SU-DHL-6 (cell line): ENCODE data around the gene ME3.
"Not testable (repeated sequence)": the region's sequence is repeated elsewhere in the genome, so short reads cannot be mapped to it uniquely, and the experiment has no call there.

Experiments
- H2AFZ ChIP-seq: fragments of 200-600 bp; sonication (generic); 2 replicates; pipeline ENCODE4 v1.6.1; 2014; ENCODE audit warnings: low read depth, mild to moderate bottlenecking, moderate library complexity, mixed read lengths, antibody characterized with exemption, low read length; ENCODE audit not compliant: severe bottlenecking
- H3F3A ChIP-seq: fragments of 200-600 bp; shearing (Covaris generic); 2 replicates; pipeline ENCODE4 v1.6.0; 2016; ENCODE audit warnings: antibody characterized with exemption, mild to moderate bottlenecking; ENCODE audit not compliant: insufficient read depth
- H3K27ac ChIP-seq: fragments of 200-600 bp; sonication (generic); 2 replicates; pipeline ENCODE4 v1.5.1; 2016; ENCODE audit warnings: low read depth, mild to moderate bottlenecking, low read length, moderate library complexity, mixed read lengths
- H3K27me3 ChIP-seq: fragments of 200-600 bp; sonication (generic), shearing (Covaris generic); 2 replicates; pipeline ENCODE4 v1.6.0; 2014; ENCODE audit warnings: mild to moderate bottlenecking, low read length
- H3K36me3 ChIP-seq: fragments of 200-600 bp; sonication (generic); 2 replicates; pipeline ENCODE4 v1.6.1; 2014; ENCODE audit warnings: mild to moderate bottlenecking, low read length, mixed read lengths
- H3K4me2 ChIP-seq: fragments of 300-600, 200-600 bp; shearing (Covaris generic), sonication (generic); 2 replicates; pipeline ENCODE4 v1.6.0; 2014; ENCODE audit warnings: low read length, low read depth, mild to moderate bottlenecking; ENCODE audit not compliant: poor library complexity, severe bottlenecking
- H3K4me3 ChIP-seq: fragments of 200-600 bp; sonication (generic); 2 replicates; pipeline ENCODE4 v1.5.1; 2014; ENCODE audit warnings: antibody characterized with exemption, low read length, mild to moderate bottlenecking, mixed read lengths; ENCODE audit not compliant: insufficient read depth, poor library complexity, severe bottlenecking
- H3K79me2 ChIP-seq: fragments of 200-600 bp; sonication (generic); 2 replicates; pipeline ENCODE4 v1.6.1; 2014; ENCODE audit warnings: mild to moderate bottlenecking, low read length, moderate library complexity; ENCODE audit not compliant: insufficient read depth
- H3K9ac ChIP-seq: fragments of 200-600 bp; sonication (generic); 2 replicates; pipeline ENCODE4 v1.7.0; 2014; ENCODE audit warnings: mild to moderate bottlenecking, low read length
- H3K9me2 ChIP-seq: fragments of 200-600 bp; sonication (generic); replicated peaks from 2 replicates; pipeline ENCODE4 v1.6.1; 2014; ENCODE audit warnings: low read length; ENCODE audit not compliant: insufficient read depth
- H3K9me3 ChIP-seq: fragments of 200-600 bp; sonication (generic); 2 replicates; pipeline ENCODE4 v1.6.1; 2014; ENCODE audit warnings: low read length, mixed read lengths; ENCODE audit not compliant: insufficient read depth
- H4K20me1 ChIP-seq: fragments of 200-600 bp; sonication (generic); 2 replicates; pipeline ENCODE4 v1.6.1; 2014; ENCODE audit warnings: low read depth, mild to moderate bottlenecking, antibody characterized with exemption, low read length, moderate library complexity, mixed read lengths
- EZH2phosphoT487 ChIP-seq: fragments of 200-600 bp; sonication (generic), shearing (Covaris generic); conservative IDR thresholded peaks from 2 replicates; pipeline ENCODE4 v1.6.1; 2018; ENCODE audit warnings: mild to moderate bottlenecking, antibody characterized with exemption, low read length, moderate library complexity, mixed read lengths
- TF ChIP-seq, protein P1 (sequence below): fragments of 200-600 bp; sonication (generic); IDR thresholded peaks from one replicate; pipeline ENCODE4 v1.5.1; 2017; ENCODE audit warnings: antibody characterized with exemption, mild to moderate bottlenecking, low read length, moderate library complexity; ENCODE audit not compliant: insufficient read depth, poor library complexity, severe bottlenecking

ME3 gene

DNA sequence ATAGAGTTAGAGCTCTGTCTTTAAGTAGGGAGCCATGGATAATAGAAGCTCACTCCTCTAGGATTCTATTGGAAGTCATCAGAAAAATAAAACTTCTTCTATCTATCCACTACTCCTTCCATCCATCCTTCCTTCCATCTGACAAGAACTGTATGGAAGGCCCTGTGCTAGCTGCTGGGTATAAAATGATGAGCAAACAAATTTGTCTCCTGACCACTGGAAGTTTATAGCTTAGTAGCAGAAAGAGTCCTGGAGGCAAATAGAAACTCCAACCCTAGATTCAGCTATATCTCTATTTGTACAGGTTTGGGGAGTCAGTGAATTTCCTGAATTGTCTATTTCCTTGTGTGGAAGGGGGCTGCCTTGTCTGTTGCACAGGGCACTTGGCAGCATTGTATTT lies 136.6 kb downstream of the ME3 start:
- Histone ChIP-seq H3K27me3 (0 out of 2 replicates have a peak, but pooled peaks cover 3% of the 10 kb centered on the region), H3K27ac (no peak overlapping the region), H3K4me2 (no peak overlapping the region), H3K79me2 (no peaks in the 10 kb centered on the region), H4K20me1 (no peaks in the 10 kb centered on the region), H3K9ac (no peak overlapping the region), H2AFZ (no peak overlapping the region), H3K4me3 (no peak overlapping the region), H3F3A (no peaks in the 10 kb centered on the region), H3K36me3 (no peaks in the 10 kb centered on the region), H3K9me3 (no peaks in the 10 kb centered on the region), H3K9me2 (no peaks in the 10 kb centered on the region; the same call in 1 of the 2 replicates)
- TF ChIP-seq, protein P1, sequence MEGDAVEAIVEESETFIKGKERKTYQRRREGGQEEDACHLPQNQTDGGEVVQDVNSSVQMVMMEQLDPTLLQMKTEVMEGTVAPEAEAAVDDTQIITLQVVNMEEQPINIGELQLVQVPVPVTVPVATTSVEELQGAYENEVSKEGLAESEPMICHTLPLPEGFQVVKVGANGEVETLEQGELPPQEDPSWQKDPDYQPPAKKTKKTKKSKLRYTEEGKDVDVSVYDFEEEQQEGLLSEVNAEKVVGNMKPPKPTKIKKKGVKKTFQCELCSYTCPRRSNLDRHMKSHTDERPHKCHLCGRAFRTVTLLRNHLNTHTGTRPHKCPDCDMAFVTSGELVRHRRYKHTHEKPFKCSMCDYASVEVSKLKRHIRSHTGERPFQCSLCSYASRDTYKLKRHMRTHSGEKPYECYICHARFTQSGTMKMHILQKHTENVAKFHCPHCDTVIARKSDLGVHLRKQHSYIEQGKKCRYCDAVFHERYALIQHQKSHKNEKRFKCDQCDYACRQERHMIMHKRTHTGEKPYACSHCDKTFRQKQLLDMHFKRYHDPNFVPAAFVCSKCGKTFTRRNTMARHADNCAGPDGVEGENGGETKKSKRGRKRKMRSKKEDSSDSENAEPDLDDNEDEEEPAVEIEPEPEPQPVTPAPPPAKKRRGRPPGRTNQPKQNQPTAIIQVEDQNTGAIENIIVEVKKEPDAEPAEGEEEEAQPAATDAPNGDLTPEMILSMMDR, result no peak
- no peak for TF ChIP-seq EZH2phosphoT487

DNA sequence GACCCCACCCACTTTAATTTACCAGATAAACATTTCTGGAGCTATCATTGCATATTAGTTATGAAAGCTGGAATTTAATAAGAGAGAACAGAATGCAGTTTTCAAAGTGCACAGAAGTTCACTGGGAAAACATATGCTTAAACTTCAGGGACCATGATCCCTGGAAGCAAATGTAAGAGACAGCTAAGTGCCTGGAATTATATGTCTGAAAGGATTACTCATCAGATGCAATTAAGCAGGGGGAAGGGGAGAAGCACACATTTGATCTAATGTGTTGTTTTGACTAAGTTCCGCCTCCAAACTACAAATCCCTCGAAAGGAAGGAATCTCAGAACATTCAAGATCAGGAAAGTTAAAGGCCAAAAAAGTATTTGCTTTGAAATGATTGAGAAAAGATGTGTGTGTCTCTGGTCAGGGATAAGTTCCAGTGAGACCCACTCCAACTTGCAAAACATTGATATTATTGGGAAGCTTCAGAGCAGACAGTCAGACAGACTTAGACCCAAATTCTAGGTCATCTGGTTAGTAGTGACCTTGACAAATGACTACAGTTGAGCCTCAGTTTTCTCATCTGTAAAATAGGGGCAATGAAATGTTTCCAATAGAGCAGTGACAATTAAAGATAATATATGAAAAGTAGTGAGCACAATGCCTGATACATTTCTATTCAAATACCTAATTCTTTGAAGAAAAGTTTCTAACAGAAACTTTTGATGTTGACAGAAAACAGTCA lies 147.6 kb downstream of the ME3 start:
- no peaks in the 10 kb centered on the region for H3K79me2 ChIP-seq
- no peak overlapping the region for H3K9ac ChIP-seq
- H3K9me2 ChIP-seq, result no peaks in the 10 kb centered on the region
- no peaks in the 10 kb centered on the region for H3K36me3 ChIP-seq
- TF ChIP-seq, protein P1, result no peak
- no peak for TF ChIP-seq EZH2phosphoT487
- H3K4me2 ChIP-seq, result no peak overlapping the region
- no peak overlapping the region for H2AFZ ChIP-seq
- H3F3A ChIP-seq, result no peaks in the 10 kb centered on the region
- H3K9me3 ChIP-seq, result 0 out of 2 replicates have a peak, but pooled peaks cover 3% of the 10 kb centered on the region
- H3K4me3 ChIP-seq, result no peak overlapping the region
- H4K20me1 ChIP-seq, result no peaks in the 10 kb centered on the region
- H3K27ac ChIP-seq, result no peak overlapping the region
- H3K27me3 ChIP-seq, result no peaks in the 10 kb centered on the region

DNA sequence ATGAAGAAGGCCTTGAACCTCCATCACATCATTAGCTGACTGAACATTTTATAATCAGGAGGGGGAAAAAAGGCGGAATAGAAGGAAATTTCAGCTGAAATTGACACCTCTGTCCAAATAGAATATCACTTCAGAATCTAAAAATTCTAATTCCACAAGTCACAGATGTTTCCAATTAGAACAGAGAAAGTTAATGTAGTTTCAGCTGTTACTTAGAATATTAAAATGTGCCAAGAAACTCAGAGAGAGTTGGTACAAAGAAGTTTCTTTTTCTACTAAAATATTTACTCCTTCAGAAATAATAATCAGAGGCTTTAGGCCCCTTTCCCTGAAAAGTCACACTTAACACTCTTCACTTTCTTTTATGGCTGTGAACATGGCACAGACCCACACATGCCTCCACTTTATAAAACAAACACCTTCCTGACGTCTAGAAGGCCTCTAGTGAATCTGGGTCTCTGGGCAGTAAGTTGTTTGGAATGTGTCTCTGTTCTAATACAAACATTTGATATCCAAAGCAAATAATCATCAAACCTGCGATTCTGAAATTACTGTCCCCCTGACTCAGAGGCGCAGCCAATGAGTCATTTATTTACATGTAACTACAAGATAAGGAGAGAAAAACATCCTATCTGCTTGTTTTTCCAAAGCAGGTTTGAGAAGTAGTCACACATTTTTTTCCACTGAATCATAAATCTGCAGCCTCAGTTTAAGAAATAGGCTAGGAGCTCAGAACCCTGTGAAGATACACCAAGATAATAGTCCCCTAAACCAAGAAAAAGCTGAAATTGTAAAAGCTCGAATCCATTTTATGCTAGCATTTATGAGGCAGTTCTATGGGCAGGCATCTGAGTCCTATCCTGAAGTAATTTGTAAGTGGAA lies 148.4 kb downstream of the ME3 start:
- Histone ChIP-seq H3K27ac (no peak overlapping the region), H3K9ac (no peak overlapping the region)

DNA sequence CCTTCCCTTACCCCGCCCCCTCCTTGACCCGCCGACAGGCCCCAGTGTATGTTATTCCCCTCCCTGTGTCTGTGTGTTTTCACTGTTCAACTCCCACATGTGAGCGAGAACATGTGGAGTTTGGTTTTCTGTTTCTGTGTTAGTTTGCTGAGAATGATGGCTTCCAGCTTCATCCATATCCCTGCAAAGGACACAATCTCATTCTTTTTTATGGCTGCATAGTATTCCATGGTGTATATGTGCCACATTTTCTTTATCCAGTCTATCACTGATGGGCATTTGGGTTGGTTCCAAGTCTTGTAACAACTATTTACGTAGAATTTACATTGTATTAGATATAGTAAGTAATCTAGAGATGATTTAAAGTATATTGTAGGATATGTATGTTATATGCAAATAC lies 149.9 kb downstream of the ME3 start:
- H3K9me3 ChIP-seq, H3K4me2 ChIP-seq, H3K27ac ChIP-seq, H3K4me3 ChIP-seq, H3F3A ChIP-seq, H3K27me3 ChIP-seq, H3K79me2 ChIP-seq, H3K9ac ChIP-seq, H3K9me2 ChIP-seq, H2AFZ ChIP-seq, H3K36me3 ChIP-seq, H4K20me1 ChIP-seq: not testable (repeated sequence)

More for the DNA sequence above, 148.4 kb downstream of the ME3 start:
- Histone ChIP-seq H4K20me1 (no peaks in the 10 kb centered on the region), H3K4me2 (no peak overlapping the region), H3K9me2 (no peaks in the 10 kb centered on the region), H3K4me3 (no peak overlapping the region), H3K9me3 (0 out of 2 replicates have a peak, but pooled peaks cover 3% of the 10 kb centered on the region), H3F3A (no peaks in the 10 kb centered on the region), H3K79me2 (no peaks in the 10 kb centered on the region), H3K36me3 (no peaks in the 10 kb centered on the region), H2AFZ (no peak overlapping the region), H3K27me3 (no peaks in the 10 kb centered on the region)
- TF ChIP-seq, protein P1, result no peak
- TF ChIP-seq EZH2phosphoT487, result no peak
